Esophagus squamous epithelium (tissue), 4 donors: ENCODE measurements around the gene LMO1.

Experiments
- POLR2A ChIP-seq, 4 donors: fragments of 450-650 bp; IDR thresholded peaks; one replicate each; pipeline ENCODE4 v1.6.1; 2017; ENCODE audit warnings: antibody characterized with exemption in 4 of 4, mild to moderate bottlenecking in 4 of 4, moderate library complexity in 3 of 4
- TF ChIP-seq, protein P1 (sequence below), 6 experiments: fragments of 450-650 bp in 4 of 6; fragments of 200-600 bp in 2 of 6; sonication (generic) in 2 of 6; IDR thresholded peaks; one replicate each; pipeline ENCODE4 v1.5.1; 2016 to 2019; ENCODE audit warnings: antibody characterized with exemption in 6 of 6, mild to moderate bottlenecking in 4 of 6, moderate library complexity in 4 of 6

DNA sequence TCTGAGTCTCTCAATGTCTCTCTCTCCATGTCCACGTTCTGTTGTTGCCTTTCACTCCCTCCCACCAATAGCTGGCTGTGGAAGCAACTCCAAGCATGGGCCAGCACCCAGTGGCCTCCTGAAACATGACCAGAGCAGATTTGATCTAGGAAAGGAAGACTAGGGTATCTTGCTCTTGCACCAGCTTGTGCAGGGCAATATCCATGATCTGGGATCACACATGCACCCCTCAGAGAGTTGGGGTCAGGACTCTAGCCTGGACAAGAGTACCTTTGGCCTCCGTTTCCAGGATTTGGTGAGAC lies 60.3 kb downstream of the LMO1 start:
- TF ChIP-seq, protein P1, sequence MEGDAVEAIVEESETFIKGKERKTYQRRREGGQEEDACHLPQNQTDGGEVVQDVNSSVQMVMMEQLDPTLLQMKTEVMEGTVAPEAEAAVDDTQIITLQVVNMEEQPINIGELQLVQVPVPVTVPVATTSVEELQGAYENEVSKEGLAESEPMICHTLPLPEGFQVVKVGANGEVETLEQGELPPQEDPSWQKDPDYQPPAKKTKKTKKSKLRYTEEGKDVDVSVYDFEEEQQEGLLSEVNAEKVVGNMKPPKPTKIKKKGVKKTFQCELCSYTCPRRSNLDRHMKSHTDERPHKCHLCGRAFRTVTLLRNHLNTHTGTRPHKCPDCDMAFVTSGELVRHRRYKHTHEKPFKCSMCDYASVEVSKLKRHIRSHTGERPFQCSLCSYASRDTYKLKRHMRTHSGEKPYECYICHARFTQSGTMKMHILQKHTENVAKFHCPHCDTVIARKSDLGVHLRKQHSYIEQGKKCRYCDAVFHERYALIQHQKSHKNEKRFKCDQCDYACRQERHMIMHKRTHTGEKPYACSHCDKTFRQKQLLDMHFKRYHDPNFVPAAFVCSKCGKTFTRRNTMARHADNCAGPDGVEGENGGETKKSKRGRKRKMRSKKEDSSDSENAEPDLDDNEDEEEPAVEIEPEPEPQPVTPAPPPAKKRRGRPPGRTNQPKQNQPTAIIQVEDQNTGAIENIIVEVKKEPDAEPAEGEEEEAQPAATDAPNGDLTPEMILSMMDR (IDR thresholded peaks at IDR 0.05), result no peak
- TF ChIP-seq POLR2A (IDR thresholded peaks at IDR 0.05), result no peak
